IMR-90 (cell line): Measurements from ENCODE around the gene CHN2. TPM values are rescaled to one million over a fixed set of nuclear protein-coding genes. Genes with fewer than 3 reads are reported as not detected.

Experiments
- ATAC-seq: fragments of 200-7000 bp; cut with Tn5 transposase; 2 replicates; pipeline ENCODE4 v1.9.1; 2020; ENCODE audit warnings: low read depth, mild to moderate bottlenecking, moderate library complexity
- BruUV-seq: library from RNA; stranded (reverse); fragments of 400-500 nt; replicated peaks from 2 replicates; lab custom pipeline; 2021; lab: Mats Ljungman, UMichigan
- CTCF ChIA-PET: fragments of 300-600 bp; formaldehyde crosslinking; extraction: SDS; loops from one replicate; lab custom pipeline; 2021; ENCODE audit warnings: antibody characterized with exemption; lab: Yijun Ruan, JAX
- POLR2A ChIA-PET: fragments of 300-600 bp; sonication (Branson Sonifier 250); formaldehyde crosslinking; loops from one replicate; lab custom pipeline; 2022; ENCODE audit warnings: antibody characterized with exemption; ENCODE audit not compliant: unreplicated experiment; lab: Charles Lee
- DNase-seq: peaks from one replicate; pipeline ENCODE4 v3.0.0; 2013
- H2AFZ ChIP-seq: replicated peaks from 2 replicates; pipeline ENCODE3; 2013; ENCODE audit warnings: low read length, mild to moderate bottlenecking; ENCODE audit not compliant: poor library complexity
- H2AK5ac ChIP-seq: 2 replicates; pipeline ENCODE4 v1.6.1; 2013; ENCODE audit warnings: low read depth, low read length, inconsistent platforms
- H2AK9ac ChIP-seq: replicated peaks from 2 replicates; pipeline ENCODE3; 2013; ENCODE audit warnings: mild to moderate bottlenecking, low read depth, low read length, moderate library complexity; ENCODE audit not compliant: poor library complexity
- H2BK120ac ChIP-seq: 2 replicates; pipeline ENCODE4 v1.6.1; 2013; ENCODE audit warnings: low read depth, low read length, inconsistent platforms
- H2BK15ac ChIP-seq: 3 replicates; pipeline ENCODE4 v1.6.1; 2013; ENCODE audit warnings: low read depth, low read length, inconsistent platforms
- H2BK20ac ChIP-seq: 2 replicates; pipeline ENCODE4 v1.6.1; 2013; ENCODE audit warnings: low read depth, mild to moderate bottlenecking, inconsistent platforms, low read length, moderate library complexity
- H2BK5ac ChIP-seq: 2 replicates; pipeline ENCODE4 v1.6.1; 2013; ENCODE audit warnings: mild to moderate bottlenecking, low read depth, low read length, inconsistent platforms; ENCODE audit not compliant: poor library complexity, severe bottlenecking
- H3K14ac ChIP-seq: replicated peaks from 2 replicates; pipeline ENCODE4 v1.6.1; 2013; ENCODE audit warnings: low read depth, low read length, inconsistent platforms
- H3K18ac ChIP-seq: 2 replicates; pipeline ENCODE4 v1.6.1; 2013; ENCODE audit warnings: low read depth, low read length, control low read depth
- H3K23ac ChIP-seq: 2 replicates; pipeline ENCODE4 v1.6.1; 2013; ENCODE audit warnings: low read depth, low read length, inconsistent platforms
- H3K27ac ChIP-seq: 2 replicates; pipeline ENCODE4 v1.5.1; 2013; ENCODE audit warnings: mild to moderate bottlenecking, control low read depth, low read length; ENCODE audit not compliant: insufficient read depth
- H3K27me3 ChIP-seq: 2 replicates; pipeline ENCODE4 v1.6.1; 2013; ENCODE audit warnings: low read length; ENCODE audit not compliant: control insufficient read depth, insufficient read depth
- H3K36me3 ChIP-seq: 2 replicates; pipeline ENCODE4 v1.6.1; 2013; ENCODE audit warnings: low read length, mixed read lengths; ENCODE audit not compliant: control insufficient read depth, insufficient read depth
- H3K4ac ChIP-seq: 2 replicates; pipeline ENCODE4 v1.6.1; 2013; ENCODE audit warnings: low read depth, low read length, inconsistent platforms
- H3K4me1 ChIP-seq: 2 replicates; pipeline ENCODE4 v1.6.1; 2013; ENCODE audit warnings: low read length, mixed read lengths; ENCODE audit not compliant: control insufficient read depth, insufficient read depth
- H3K4me2 ChIP-seq: 2 replicates; pipeline ENCODE4 v1.6.1; 2013; ENCODE audit warnings: low read depth, mild to moderate bottlenecking, control low read depth, low read length, moderate library complexity
- H3K4me3 ChIP-seq: 2 replicates; pipeline ENCODE4 v1.5.1; 2013; ENCODE audit warnings: low read depth, mild to moderate bottlenecking, control low read depth, low read length, moderate library complexity; ENCODE audit not compliant: insufficient read depth
- H3K56ac ChIP-seq: 2 replicates; pipeline ENCODE4 v1.6.1; 2013; ENCODE audit warnings: low read length, inconsistent platforms; ENCODE audit not compliant: insufficient read depth; ENCODE audit errors: extremely low read depth
- H3K79me1 ChIP-seq, 2 experiments: 2 replicates each; pipeline ENCODE4 v1.6.1; 2013; ENCODE audit warnings: low read length in 2 of 2, inconsistent platforms in 1 of 2, low read depth in 1 of 2
- H3K9ac ChIP-seq: 2 replicates; pipeline ENCODE4 v1.6.1; 2013; ENCODE audit warnings: low read depth, low read length, control low read depth
- H3K9me1 ChIP-seq: 2 replicates; pipeline ENCODE4 v1.6.1; 2013; ENCODE audit warnings: low read length, inconsistent platforms; ENCODE audit not compliant: insufficient read depth
- H3K9me3 ChIP-seq: 2 replicates; pipeline ENCODE4 v1.6.1; 2013; ENCODE audit warnings: low read length; ENCODE audit not compliant: control insufficient read depth, insufficient read depth
- H4K20me1 ChIP-seq: 2 replicates; pipeline ENCODE4 v1.6.1; 2013; ENCODE audit warnings: low read length, inconsistent platforms; ENCODE audit not compliant: insufficient read depth
- H4K5ac ChIP-seq: 2 replicates; pipeline ENCODE4 v1.6.1; 2013; ENCODE audit warnings: mild to moderate bottlenecking, low read depth, low read length, control low read depth
- H4K8ac ChIP-seq, 2 experiments: 2 replicates each; pipeline ENCODE4 v1.6.1; 2013; ENCODE audit warnings: low read depth in 2 of 2, low read length in 2 of 2, control low read depth in 1 of 2, inconsistent platforms in 1 of 2
- H4K91ac ChIP-seq: 2 replicates; pipeline ENCODE4 v1.6.1; 2013; ENCODE audit warnings: low read depth, low read length, inconsistent platforms; ENCODE audit not compliant: insufficient read depth
- SMC3 ChIP-seq: fragments of 150-350 bp; IDR thresholded peaks from 2 replicates; pipeline ENCODE4 v1.6.1; 2016; ENCODE audit warnings: low read depth, mild to moderate bottlenecking, antibody characterized with exemption, low read length, moderate library complexity
- WGBS, 2 experiments: methylation state at CpG; one replicate each; pipeline versions ENCODE4 v1.1.5 to v1.1.7; 2013; ENCODE audit warnings: missing lambda C conversion rate in 2 of 2; ENCODE audit not compliant: insufficient read length in 1 of 2; ENCODE audit errors: extremely low coverage in 2 of 2; 5-methylcytosine and 5-hydroxymethylcytosine counted together
- dilution Hi-C: fragments of 300-500 bp; cut with HindIII; formaldehyde crosslinking; loops from one replicate; pipeline ENCODE4 v1.14.3; 2018; ENCODE audit warnings: low sequenced_read_pairs; ENCODE audit not compliant: unreplicated experiment
- in situ Hi-C: fragments of 300-500 bp; cut with MboI; formaldehyde crosslinking; loops from 3 replicates; pipeline ENCODE4 v1.14.3; 2019; ENCODE audit warnings: low sequenced_read_pairs, inconsistent platforms, mixed read lengths
- intact Hi-C: fragments of 100-400 bp; cut with micrococcal nuclease; formaldehyde crosslinking; loops from 2 replicates; pipeline ENCODE4 v1.10.0; 2022
- polyA plus RNA-seq, 3 experiments: library from polyadenylated mRNA; depleted of rRNA; stranded (reverse); fragments of >200 nt; gene quantifications; 2 replicates each; pipeline ENCODE4 v1.2.3, GENCODE V29; 2012; ENCODE audit warnings: low replicate concordance in 1 of 3
- total RNA-seq: library from RNA; depleted of rRNA; stranded (reverse); fragments of >200 nt; gene quantifications from 2 replicates; pipeline ENCODE4 v1.2.3, GENCODE V29; 2012
- TF ChIP-seq, protein P1 (sequence below): fragments of 150-350 bp; IDR thresholded peaks from 2 replicates; pipeline ENCODE4 v1.6.1; 2017; ENCODE audit warnings: mild to moderate bottlenecking, antibody characterized with exemption, low read length, low read depth

Gene CHN2
- total and polyA plus RNA-seq, 2 of the 4 experiments (the other 2 are of a cell fraction), result not detected

DNA sequence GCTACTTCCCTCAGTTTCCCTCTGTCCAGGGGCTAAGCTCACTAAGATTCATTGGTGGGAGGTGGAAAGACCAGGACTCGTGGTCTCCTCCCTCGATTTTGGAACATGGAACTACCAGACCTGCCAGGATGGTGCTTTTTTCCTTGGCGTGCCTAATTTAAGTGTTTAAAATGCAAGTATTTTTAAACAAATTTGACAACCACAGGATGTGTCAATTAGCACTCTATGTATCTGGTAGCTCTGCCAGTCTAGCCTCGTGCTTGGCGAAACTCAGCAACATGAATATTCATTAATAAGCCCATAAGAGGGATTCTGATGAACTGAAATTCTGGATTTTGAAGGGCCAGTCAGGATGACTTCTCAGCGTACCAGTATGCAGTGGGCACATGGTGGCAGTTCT, 224.1 kb downstream of the CHN2 start:
- Histone ChIP-seq H3K79me1 (no peaks in the 10 kb centered on the region), H4K20me1 (no peaks in the 10 kb centered on the region), H3K27ac (no peak overlapping the region), H3K18ac (no peak overlapping the region), H2BK20ac (no peak overlapping the region), H3K9me3 (no peaks in the 10 kb centered on the region), H2BK5ac (no peak overlapping the region), H4K8ac (no peak overlapping the region), H2AK5ac (no peak overlapping the region), H2AK9ac (no peak overlapping the region), H2BK15ac (no peak overlapping the region), H3K4me3 (no peak overlapping the region), H3K4me1 (no peaks in the 10 kb centered on the region), H3K14ac (no peak overlapping the region), H3K56ac (no peak overlapping the region), H2BK120ac (no peak overlapping the region), H3K9ac (no peak overlapping the region), H3K9me1 (no peaks in the 10 kb centered on the region), H2AFZ (no peak overlapping the region), H3K4ac (no peak overlapping the region), H4K91ac (no peak overlapping the region), H4K5ac (no peak overlapping the region), H3K36me3 (no peaks in the 10 kb centered on the region), H3K4me2 (no peak overlapping the region), H3K23ac (no peak overlapping the region), H3K27me3 (no peaks in the 10 kb centered on the region)
- ChIA-PET POLR2A (no interaction called here), CTCF (no interaction called here)
- intact Hi-C loops, result no loop called here
- TF ChIP-seq, protein P1, sequence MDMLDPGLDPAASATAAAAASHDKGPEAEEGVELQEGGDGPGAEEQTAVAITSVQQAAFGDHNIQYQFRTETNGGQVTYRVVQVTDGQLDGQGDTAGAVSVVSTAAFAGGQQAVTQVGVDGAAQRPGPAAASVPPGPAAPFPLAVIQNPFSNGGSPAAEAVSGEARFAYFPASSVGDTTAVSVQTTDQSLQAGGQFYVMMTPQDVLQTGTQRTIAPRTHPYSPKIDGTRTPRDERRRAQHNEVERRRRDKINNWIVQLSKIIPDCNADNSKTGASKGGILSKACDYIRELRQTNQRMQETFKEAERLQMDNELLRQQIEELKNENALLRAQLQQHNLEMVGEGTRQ, result no peak
- TF ChIP-seq SMC3, result no peak
- in situ Hi-C loops, result no loop called here
- BruUV-seq, result no TSS peak
- dilution Hi-C loops, result no loop called here
- ATAC-seq (no peak), DNase-seq (no peak)
- no CpG with 5 or more reads among the region's 6 CpGs for WGBS, 2 experiments
